Activated naive CD4-positive, alpha-beta T cell treated with anti-CD3 and anti-CD28 coated beads, Interleukin-2, amount 50 U/mL, for 24 hours (primary cell): ENCODE data around the gene TEX19.

Source experiments
- H3K27ac Mint-ChIP-seq: one replicate; pipeline ENCODE4 v1.8.0; 2021; ENCODE audit warnings: mild to moderate bottlenecking, mixed read lengths
- H3K27me3 Mint-ChIP-seq: one replicate; pipeline ENCODE4 v1.8.0; 2021; ENCODE audit warnings: mixed read lengths
- H3K36me3 Mint-ChIP-seq: one replicate; pipeline ENCODE4 v1.8.0; 2021; ENCODE audit warnings: mixed read lengths
- H3K4me1 Mint-ChIP-seq: one replicate; pipeline ENCODE4 v1.8.0; 2021; ENCODE audit warnings: mixed read lengths
- H3K4me3 Mint-ChIP-seq: one replicate; pipeline ENCODE4 v1.8.0; 2021; ENCODE audit warnings: mild to moderate bottlenecking, mixed read lengths
- H3K9me3 Mint-ChIP-seq: one replicate; pipeline ENCODE4 v1.8.0; 2021; ENCODE audit warnings: mixed read lengths

Gene TEX19

GRCh38 chr17:82358465-82359350 is at the start of gene TEX19:
TSS of gene TEX19 (plus strand) at chr17:82359247. CDS start at chr17:82362151, 2,904 bp downstream.
- peak within 1 kb of the TSS; percentile 20 for H3K4me3 Mint-ChIP-seq
- H3K4me1 Mint-ChIP-seq = peaks cover 9% of the 10 kb centered on the region

GRCh38 chr17:82309656-82310570 is 49.1 kb upstream of the TEX19 start:
- H3K4me1 Mint-ChIP-seq = peaks cover 39% of the 10 kb centered on the region

More at GRCh38 chr17:82358465-82359350, at the start of gene TEX19:
- H3K27me3 Mint-ChIP-seq = no peaks in the 10 kb centered on the region
- no peaks in the 10 kb centered on the region for H3K9me3 Mint-ChIP-seq
- peak within 1 kb of the TSS; percentile 3 for H3K27ac Mint-ChIP-seq
- H3K36me3 Mint-ChIP-seq = no peaks in the 10 kb centered on the region

GRCh38 chr17:82310877-82311276 is 48.2 kb upstream of the TEX19 start:
- Mint-ChIP-seq H3K4me3 (no peak overlapping the region), H3K36me3 (peaks cover 5% of the 10 kb centered on the region), H3K4me1 (peaks cover 36% of the 10 kb centered on the region), H3K27ac (no peak overlapping the region), H3K27me3 (no peaks in the 10 kb centered on the region), H3K9me3 (no peaks in the 10 kb centered on the region)

More at GRCh38 chr17:82309656-82310570, 49.1 kb upstream of the TEX19 start:
- peaks cover 2% of the 10 kb centered on the region for H3K36me3 Mint-ChIP-seq
- no peak overlapping the region for H3K27ac Mint-ChIP-seq
- H3K9me3 Mint-ChIP-seq = no peaks in the 10 kb centered on the region
- H3K4me3 Mint-ChIP-seq = no peak overlapping the region
- no peaks in the 10 kb centered on the region for H3K27me3 Mint-ChIP-seq

GRCh38 chr17:82311971-82312370 is 47.1 kb upstream of the TEX19 start:
- Mint-ChIP-seq H3K27me3 (no peaks in the 10 kb centered on the region), H3K4me1 (peaks cover 27% of the 10 kb centered on the region), H3K27ac (no peak overlapping the region), H3K4me3 (no peak overlapping the region), H3K36me3 (peaks cover 5% of the 10 kb centered on the region), H3K9me3 (no peaks in the 10 kb centered on the region)

- peaks cover 5% of the 10 kb centered on the region for H3K36me3 Mint-ChIP-seq
- H3K27me3 Mint-ChIP-seq = no peaks in the 10 kb centered on the region
- H3K9me3 Mint-ChIP-seq = no peaks in the 10 kb centered on the region
- H3K4me3 Mint-ChIP-seq = peak overlapping the region; percentile 36
- H3K27ac Mint-ChIP-seq = peak overlapping the region; percentile 82
- peaks cover 21% of the 10 kb centered on the region for H3K4me1 Mint-ChIP-seq
Observed at GRCh38 chr17:82313195-82314011, 45.6 kb upstream of the TEX19 start.

- H3K9me3 Mint-ChIP-seq = no peaks in the 10 kb centered on the region
- peaks cover 17% of the 10 kb centered on the region for H3K4me1 Mint-ChIP-seq
- no peaks in the 10 kb centered on the region for H3K27me3 Mint-ChIP-seq
- peak overlapping the region; percentile 44 for H3K4me3 Mint-ChIP-seq
- H3K27ac Mint-ChIP-seq = peak overlapping the region; percentile 82
- peaks cover 5% of the 10 kb centered on the region for H3K36me3 Mint-ChIP-seq
Observed at GRCh38 chr17:82314012-82314726, 44.9 kb upstream of the TEX19 start.

- Mint-ChIP-seq H3K27me3 (no peaks in the 10 kb centered on the region), H3K4me3 (no peak overlapping the region)
Observed at GRCh38 chr17:82314727-82315605, 44.1 kb upstream of the TEX19 start.

GRCh38 chr17:82315703-82316358 is 43.2 kb upstream of the TEX19 start:
- no peaks in the 10 kb centered on the region for H3K27me3 Mint-ChIP-seq
- no peaks in the 10 kb centered on the region for H3K9me3 Mint-ChIP-seq
- H3K4me1 Mint-ChIP-seq = peaks cover 17% of the 10 kb centered on the region
- peak overlapping the region; percentile 98 for H3K27ac Mint-ChIP-seq
- peaks cover 5% of the 10 kb centered on the region for H3K36me3 Mint-ChIP-seq
- no peak overlapping the region for H3K4me3 Mint-ChIP-seq

More at GRCh38 chr17:82314727-82315605, 44.1 kb upstream of the TEX19 start:
- H3K4me1 Mint-ChIP-seq = peaks cover 17% of the 10 kb centered on the region
- peak overlapping the region; percentile 98 for H3K27ac Mint-ChIP-seq
- H3K9me3 Mint-ChIP-seq = no peaks in the 10 kb centered on the region
- peaks cover 5% of the 10 kb centered on the region for H3K36me3 Mint-ChIP-seq

- H3K4me1 Mint-ChIP-seq = peaks cover 22% of the 10 kb centered on the region
- H3K27me3 Mint-ChIP-seq = no peaks in the 10 kb centered on the region
- H3K9me3 Mint-ChIP-seq = no peaks in the 10 kb centered on the region
- H3K4me3 Mint-ChIP-seq = no peak overlapping the region
- peak overlapping the region; percentile 90 for H3K27ac Mint-ChIP-seq
- H3K36me3 Mint-ChIP-seq = peaks cover 5% of the 10 kb centered on the region
Observed at GRCh38 chr17:82316651-82317393, 42.2 kb upstream of the TEX19 start.

GRCh38 chr17:82317394-82318168 is 41.5 kb upstream of the TEX19 start, which contains the start of gene CD7:
TSS of gene CD7 (minus strand) at chr17:82317608. CDS start at chr17:82317495, 113 bp downstream.
- peaks cover 5% of the 10 kb centered on the region for H3K36me3 Mint-ChIP-seq
- no peak within 1 kb of the TSS for H3K4me3 Mint-ChIP-seq
- peak within 1 kb of the TSS; percentile 90 for H3K27ac Mint-ChIP-seq
- no peaks in the 10 kb centered on the region for H3K9me3 Mint-ChIP-seq
- H3K27me3 Mint-ChIP-seq = no peaks in the 10 kb centered on the region
- H3K4me1 Mint-ChIP-seq = peaks cover 27% of the 10 kb centered on the region

GRCh38 chr17:82318169-82318498 is 40.9 kb upstream of the TEX19 start:
- Mint-ChIP-seq H3K27me3 (no peaks in the 10 kb centered on the region), H3K4me3 (no peak overlapping the region), H3K4me1 (peaks cover 27% of the 10 kb centered on the region), H3K27ac (no peak overlapping the region), H3K9me3 (no peaks in the 10 kb centered on the region), H3K36me3 (peaks cover 5% of the 10 kb centered on the region)
